CD14-positive monocyte (primary cell): ENCODE results near the gene TICRR. TPM values are rescaled to one million over a fixed set of nuclear protein-coding genes. Genes with fewer than 3 reads are reported as not detected.

ENCODE experiments used
- DNase-seq, 3 donors: peaks; one replicate each; pipeline ENCODE4 v3.0.0-alpha.2; 2011 to 2022
- H2AFZ ChIP-seq: 2 replicates; pipeline ENCODE4 v1.6.0; 2012; ENCODE audit warnings: mild to moderate bottlenecking, low read depth, low read length, inconsistent platforms; ENCODE audit not compliant: insufficient read depth, poor library complexity, severe bottlenecking
- H3K27ac ChIP-seq, 2 donors: 1 replicate in 1 of 2; 2 replicates in 1 of 2; pipeline ENCODE4 v1.5.1; 2012 to 2013; ENCODE audit warnings: low read length in 2 of 2, control low read depth in 1 of 2, inconsistent platforms in 1 of 2, low read depth in 1 of 2, mild to moderate bottlenecking in 1 of 2
- H3K27me3 ChIP-seq, 2 donors: one replicate each; pipeline versions ENCODE4 v1.6.0 to v1.6.1; 2011 to 2013; ENCODE audit warnings: low read length in 2 of 2; ENCODE audit not compliant: control insufficient read depth in 2 of 2, insufficient read depth in 2 of 2
- H3K36me3 ChIP-seq, 2 donors: replicated peaks in 1 of 2; 1 replicate in 1 of 2; 2 replicates in 1 of 2; pipeline versions ENCODE4 v1.5.1 to v1.6.1; 2012 to 2013; ENCODE audit warnings: low read length in 2 of 2, control low read depth in 1 of 2, inconsistent platforms in 1 of 2, mild to moderate bottlenecking in 1 of 2; ENCODE audit not compliant: insufficient read depth in 2 of 2, control insufficient read depth in 1 of 2
- H3K4me1 ChIP-seq, 2 donors: 1 replicate in 1 of 2; 2 replicates in 1 of 2; pipeline versions ENCODE4 v1.5.1 to v1.6.1; 2012 to 2013; ENCODE audit warnings: low read length in 2 of 2, control low read depth in 1 of 2, inconsistent platforms in 1 of 2, mild to moderate bottlenecking in 1 of 2, moderate library complexity in 1 of 2; ENCODE audit not compliant: insufficient read depth in 2 of 2, control insufficient read depth in 1 of 2
- H3K4me2 ChIP-seq: replicated peaks from 2 replicates; pipeline ENCODE3; 2012; ENCODE audit warnings: low read length, moderate library complexity, mild to moderate bottlenecking; ENCODE audit not compliant: poor library complexity, severe bottlenecking; ENCODE audit errors: extremely low read depth
- H3K4me3 ChIP-seq, 3 experiments: fragments of 200-600 bp in 1 of 3; sonication (generic) in 1 of 3; replicated peaks in 1 of 3; 1 replicate in 2 of 3; 2 replicates in 1 of 3; pipeline ENCODE4 v1.5.1; 2011 to 2013; ENCODE audit warnings: low read length in 3 of 3, mild to moderate bottlenecking in 3 of 3, control low read depth in 2 of 3, low read depth in 2 of 3, inconsistent platforms in 1 of 3, moderate library complexity in 1 of 3
- H3K79me2 ChIP-seq: 2 replicates; pipeline ENCODE4 v1.6.0; 2012; ENCODE audit warnings: mild to moderate bottlenecking, control low read depth, inconsistent platforms, low read length, moderate library complexity; ENCODE audit not compliant: insufficient read depth
- H3K9ac ChIP-seq: 2 replicates; pipeline ENCODE4 v1.6.0; 2017; ENCODE audit warnings: low read length, mild to moderate bottlenecking; ENCODE audit not compliant: insufficient read depth, poor library complexity, severe bottlenecking
- H3K9me3 ChIP-seq, 2 donors: replicated peaks in 1 of 2; 1 replicate in 1 of 2; 2 replicates in 1 of 2; pipeline versions ENCODE4 v1.5.1 to v1.6.1; 2012 to 2013; ENCODE audit warnings: low read length in 2 of 2, control low read depth in 1 of 2; ENCODE audit not compliant: control insufficient read depth in 1 of 2, insufficient read depth in 1 of 2
- H4K20me1 ChIP-seq: 2 replicates; pipeline ENCODE4 v1.6.0; 2012; ENCODE audit warnings: mild to moderate bottlenecking, low read length, control low read depth, moderate library complexity; ENCODE audit not compliant: insufficient read depth
- H3K27ac Mint-ChIP-seq, 7 donors: one replicate each; pipeline ENCODE4 v1.8.0; 2020; ENCODE audit warnings: mild to moderate bottlenecking in 7 of 7, mixed read lengths in 7 of 7, moderate library complexity in 6 of 7, inconsistent platforms in 2 of 7
- H3K27me3 Mint-ChIP-seq, 3 donors: one replicate each; pipeline ENCODE4 v1.8.0; 2021 to 2022; ENCODE audit warnings: low read depth in 3 of 3, mild to moderate bottlenecking in 3 of 3, mixed read lengths in 3 of 3, moderate library complexity in 3 of 3, inconsistent platforms in 1 of 3
- H3K36me3 Mint-ChIP-seq, 2 donors: one replicate each; pipeline ENCODE4 v1.8.0; 2020; ENCODE audit warnings: mixed read lengths in 2 of 2, inconsistent platforms in 1 of 2, mild to moderate bottlenecking in 1 of 2
- H3K4me1 Mint-ChIP-seq: one replicate; pipeline ENCODE4 v1.8.0; 2020; ENCODE audit warnings: mild to moderate bottlenecking, mixed read lengths
- H3K4me3 Mint-ChIP-seq, 2 donors: one replicate each; pipeline ENCODE4 v1.8.0; 2020; ENCODE audit warnings: mild to moderate bottlenecking in 2 of 2, mixed read lengths in 2 of 2, moderate library complexity in 1 of 2
- H3K9me3 Mint-ChIP-seq, 7 donors: one replicate each; pipeline ENCODE4 v1.8.0; 2020 to 2022; ENCODE audit warnings: mixed read lengths in 7 of 7, mild to moderate bottlenecking in 6 of 7, moderate library complexity in 6 of 7, inconsistent platforms in 2 of 7
- CTCF ChIP-seq: fragments of 200-600 bp; IDR thresholded peaks from one replicate; pipeline ENCODE4 v1.8.0; 2022; ENCODE audit warnings: antibody characterized with exemption, mild to moderate bottlenecking
- WGBS: methylation state at CpG from one replicate; pipeline ENCODE4 v1.1.5; 2013; ENCODE audit warnings: missing lambda C conversion rate; ENCODE audit not compliant: insufficient coverage; 5-methylcytosine and 5-hydroxymethylcytosine counted together
- intact Hi-C, 2 donors: fragments of 100-400 bp; cut with micrococcal nuclease; formaldehyde crosslinking; loops; one replicate each; pipeline versions ENCODE4 v1.15.0 to v1.15.1; 2023
- polyA plus RNA-seq, 3 donors: library from polyadenylated mRNA; depleted of rRNA in 1 of 3; unstranded in 2 of 3; stranded (reverse) in 1 of 3; fragments of 300-500 nt in 2 of 3; fragments of >200 nt in 1 of 3; fragmentation: Illumina TruSeq in 2 of 3; gene quantifications; 1 replicate in 2 of 3; 2 replicates in 1 of 3; pipeline ENCODE4 v1.2.3, GENCODE V29; 2012 to 2021

TICRR gene
- polyA plus RNA-seq, 3 donors = not detected

- Mint-ChIP-seq H3K4me1 (no peaks in the 10 kb centered on the region), H3K9me3 (peaks cover 0 to 3% (median 0%) of the 10 kb centered on the region in 7 donors), H3K4me3 (no peak overlapping the region), H3K27ac (no peak overlapping the region), H3K27me3 (peaks cover 0 to 7% (median 2%) of the 10 kb centered on the region in 3 donors), H3K36me3 (no peaks in the 10 kb centered on the region)
- no peaks in the 10 kb centered on the region for H3K4me1 ChIP-seq
- no peak overlapping the region for H3K9ac ChIP-seq
- H3K79me2 ChIP-seq = no peaks in the 10 kb centered on the region
- H4K20me1 ChIP-seq = no peaks in the 10 kb centered on the region
- no peaks in the 10 kb centered on the region for H3K27me3 ChIP-seq
- no peak overlapping the region for H2AFZ ChIP-seq
- no peaks in the 10 kb centered on the region for H3K36me3 ChIP-seq
- H3K27ac ChIP-seq = no peak overlapping the region
- intact Hi-C loops = no loop called here
- H3K4me3 ChIP-seq = no peak overlapping the region
- 84% methylated on average over 9 of the region's 12 CpGs for WGBS
- no peak overlapping the region for H3K4me2 ChIP-seq
- DNase-seq = no peak
- no peaks in the 10 kb centered on the region for H3K9me3 ChIP-seq
- TF ChIP-seq CTCF = peak; percentile 47
Measured at GRCh38 chr15:89673165-89673512, 97.9 kb downstream of the TICRR start.

- Histone ChIP-seq H3K4me3 (no peak overlapping the region), H3K4me1 (no peaks in the 10 kb centered on the region), H3K4me2 (no peak overlapping the region), H2AFZ (no peak overlapping the region), H4K20me1 (no peaks in the 10 kb centered on the region), H3K27me3 (no peaks in the 10 kb centered on the region), H3K36me3 (no peaks in the 10 kb centered on the region), H3K9me3 (no peaks in the 10 kb centered on the region), H3K9ac (no peak overlapping the region), H3K79me2 (no peaks in the 10 kb centered on the region), H3K27ac (no peak overlapping the region)
- intact Hi-C loops = no loop called here
- Mint-ChIP-seq H3K27me3 (peaks cover 0 to 5% (median 2%) of the 10 kb centered on the region in 3 donors), H3K4me1 (no peaks in the 10 kb centered on the region), H3K9me3 (peaks cover 0 to 1% (median 0%) of the 10 kb centered on the region in 7 donors), H3K27ac (no peak overlapping the region), H3K36me3 (no peaks in the 10 kb centered on the region), H3K4me3 (no peak overlapping the region)
- 75% methylated on average over 3 of the region's 4 CpGs for WGBS
- DNase-seq = no peak
- TF ChIP-seq CTCF = no peak
Measured at GRCh38 chr15:89674526-89674925, 99.3 kb downstream of the TICRR start.
